ENCODE measurements around the gene SOWAHB.

Gene SOWAHB, protein sequence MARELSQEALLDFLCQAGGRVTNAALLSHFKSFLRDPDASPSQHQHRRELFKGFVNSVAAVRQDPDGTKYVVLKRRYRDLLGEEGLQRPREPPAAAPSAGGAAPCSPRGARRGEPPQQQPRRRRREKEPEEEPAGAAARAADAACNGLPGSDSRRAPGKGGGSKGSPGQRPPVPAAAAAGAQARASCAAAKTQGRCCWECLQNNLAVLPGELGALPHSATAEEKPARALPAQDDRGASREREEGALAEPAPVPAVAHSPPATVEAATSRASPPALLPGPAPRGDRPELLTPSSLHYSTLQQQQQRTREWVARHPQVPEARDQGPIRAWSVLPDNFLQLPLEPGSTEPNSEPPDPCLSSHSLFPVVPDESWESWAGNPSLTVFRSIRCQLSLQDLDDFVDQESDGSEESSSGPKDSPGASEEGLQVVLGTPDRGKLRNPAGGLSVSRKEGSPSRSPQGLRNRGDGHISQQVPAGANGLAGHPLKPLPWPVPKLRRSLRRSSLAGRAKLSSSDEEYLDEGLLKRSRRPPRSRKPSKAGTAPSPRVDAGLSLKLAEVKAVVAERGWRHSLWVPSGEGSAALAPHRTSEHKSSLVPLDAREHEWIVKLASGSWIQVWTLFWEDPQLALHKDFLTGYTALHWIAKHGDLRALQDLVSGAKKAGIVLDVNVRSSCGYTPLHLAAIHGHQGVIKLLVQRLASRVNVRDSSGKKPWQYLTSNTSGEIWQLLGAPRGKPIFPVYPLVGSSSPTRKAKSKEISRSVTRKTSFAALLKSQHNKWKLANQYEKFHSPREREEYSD

DNA sequence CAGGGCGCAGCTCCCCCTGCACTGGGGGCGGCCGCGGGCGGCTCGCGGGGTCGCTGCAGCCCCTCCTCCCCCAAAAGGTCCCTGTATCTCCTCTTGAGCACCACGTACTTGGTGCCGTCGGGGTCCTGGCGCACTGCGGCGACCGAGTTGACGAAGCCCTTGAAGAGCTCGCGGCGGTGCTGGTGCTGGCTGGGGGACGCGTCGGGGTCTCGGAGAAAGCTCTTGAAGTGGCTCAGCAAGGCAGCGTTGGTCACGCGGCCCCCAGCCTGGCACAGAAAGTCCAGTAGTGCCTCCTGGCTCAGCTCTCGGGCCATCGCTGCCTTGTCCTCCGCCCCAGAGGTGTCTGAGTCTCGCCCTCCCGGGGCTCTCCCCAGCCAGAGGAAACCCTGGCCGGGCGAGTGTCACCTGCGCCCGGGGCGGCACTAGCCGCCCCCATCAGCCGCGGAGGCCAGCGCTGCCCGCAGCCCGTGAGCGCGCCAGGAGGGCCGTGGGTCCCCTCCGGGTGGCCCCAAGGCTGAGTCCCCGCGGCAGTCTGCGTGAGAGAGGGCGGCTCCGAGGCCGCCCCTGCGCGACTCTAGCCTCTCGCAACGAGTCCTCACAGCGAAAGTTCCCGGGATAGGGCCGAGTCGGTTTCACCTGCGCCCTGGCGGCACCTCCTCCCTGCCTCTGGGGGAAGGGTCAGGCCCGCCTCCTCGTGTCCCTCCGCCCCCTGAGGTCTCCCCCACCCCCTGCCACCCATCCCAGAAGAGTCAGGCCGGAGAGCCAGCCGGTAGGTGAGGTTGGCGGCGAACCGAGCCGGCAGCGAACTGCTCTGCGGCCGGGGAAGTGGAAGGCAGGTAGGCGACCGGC lies at the start of gene SOWAHB:
Gene SOWAHB (minus strand): TSS at position 609 of the 849 bp plus-strand sequence. CDS start 295 bp downstream, at position 314.
- H3K27ac ChIP-seq: peak within 1 kb of the TSS; percentile 27 to 47
- peak in 1 of 2 donors; percentile 66 for DNase-seq
- no peaks in the 10 kb centered on the region for H3K9me3 ChIP-seq
- H3K36me3 ChIP-seq: no peaks in the 10 kb centered on the region
- peaks cover 0 to 33% (median 16%) of the 10 kb centered on the region in 4 donors for H3K4me1 ChIP-seq
- TF ChIP-seq, protein P1, sequence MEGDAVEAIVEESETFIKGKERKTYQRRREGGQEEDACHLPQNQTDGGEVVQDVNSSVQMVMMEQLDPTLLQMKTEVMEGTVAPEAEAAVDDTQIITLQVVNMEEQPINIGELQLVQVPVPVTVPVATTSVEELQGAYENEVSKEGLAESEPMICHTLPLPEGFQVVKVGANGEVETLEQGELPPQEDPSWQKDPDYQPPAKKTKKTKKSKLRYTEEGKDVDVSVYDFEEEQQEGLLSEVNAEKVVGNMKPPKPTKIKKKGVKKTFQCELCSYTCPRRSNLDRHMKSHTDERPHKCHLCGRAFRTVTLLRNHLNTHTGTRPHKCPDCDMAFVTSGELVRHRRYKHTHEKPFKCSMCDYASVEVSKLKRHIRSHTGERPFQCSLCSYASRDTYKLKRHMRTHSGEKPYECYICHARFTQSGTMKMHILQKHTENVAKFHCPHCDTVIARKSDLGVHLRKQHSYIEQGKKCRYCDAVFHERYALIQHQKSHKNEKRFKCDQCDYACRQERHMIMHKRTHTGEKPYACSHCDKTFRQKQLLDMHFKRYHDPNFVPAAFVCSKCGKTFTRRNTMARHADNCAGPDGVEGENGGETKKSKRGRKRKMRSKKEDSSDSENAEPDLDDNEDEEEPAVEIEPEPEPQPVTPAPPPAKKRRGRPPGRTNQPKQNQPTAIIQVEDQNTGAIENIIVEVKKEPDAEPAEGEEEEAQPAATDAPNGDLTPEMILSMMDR (IDR thresholded peaks at IDR 0.05): no peak
- peak within 1 kb of the TSS; percentile 50 to 66 for H3K4me3 ChIP-seq
- intact Hi-C loops (cut with DNase I; ENCODE audit: low total_unique reads): no loop called here
- peaks cover 0 to 25% of the 10 kb centered on the region in 2 donors for H3K27me3 ChIP-seq

DNA sequence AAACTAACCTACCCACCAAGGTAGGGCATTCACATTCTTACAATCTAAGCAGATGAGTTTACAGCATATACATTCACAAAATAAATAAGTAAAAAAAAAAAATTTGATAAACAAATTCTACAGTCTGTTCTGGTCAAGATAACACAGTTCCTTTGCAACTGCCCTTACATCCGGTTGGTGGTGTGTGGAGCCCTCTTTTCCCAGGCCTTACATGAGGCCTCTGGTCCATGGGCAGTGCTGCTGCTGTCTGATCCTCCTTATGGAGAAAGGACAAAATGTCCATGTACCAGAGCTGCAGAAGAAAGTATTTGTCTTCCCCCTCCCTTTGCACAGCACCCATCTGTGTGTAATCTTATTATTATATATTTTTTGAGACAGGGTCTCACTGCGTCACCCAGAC lies 49.4 kb upstream of the SOWAHB start:
- H3K36me3 ChIP-seq: peaks cover 0 to 8% (median 0%) of the 10 kb centered on the region in 3 donors
- no peaks in the 10 kb centered on the region for H3K9me3 ChIP-seq
- DNase-seq: peak in 1 of 2 donors; percentile 32
- TF ChIP-seq, protein P1 (IDR thresholded peaks at IDR 0.05): no peak
- no peaks in the 10 kb centered on the region for H3K27me3 ChIP-seq
- no peak overlapping the region for H3K4me3 ChIP-seq
- H3K4me1 ChIP-seq: peaks cover 0 to 25% (median 14%) of the 10 kb centered on the region in 4 donors
- no peak overlapping the region for H3K27ac ChIP-seq
- intact Hi-C loops (cut with DNase I; ENCODE audit: low total_unique reads): loop anchor here (5.0 kb wide), 1 partner anchor 210 kb away; the partner anchor contains the start of gene CCNG2

DNA sequence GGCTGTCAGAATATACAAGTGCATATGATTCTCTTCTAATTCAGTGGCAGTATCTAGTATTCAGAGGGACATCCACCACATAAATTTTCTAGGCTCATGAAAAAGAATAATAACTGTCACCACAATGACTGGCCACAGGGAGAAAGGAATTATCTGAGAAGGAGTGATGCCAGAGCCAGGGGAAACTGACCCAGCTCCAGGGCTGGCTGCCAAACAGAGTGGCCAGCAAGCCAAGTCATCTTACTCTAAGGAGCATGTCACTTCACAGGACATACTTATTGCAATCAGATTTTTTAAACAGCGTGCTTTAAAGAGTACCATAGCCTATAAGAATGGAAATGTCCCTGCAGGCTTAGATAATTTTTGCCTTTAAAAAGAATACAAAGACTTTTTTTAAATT lies 45.8 kb upstream of the SOWAHB start:
- Histone ChIP-seq H3K27me3 (no peaks in the 10 kb centered on the region), H3K4me1 (peaks cover 0 to 15% (median 11%) of the 10 kb centered on the region in 4 donors), H3K9me3 (peaks cover 0 to 6% (median 0%) of the 10 kb centered on the region in 3 donors), H3K4me3 (no peak overlapping the region), H3K36me3 (peaks cover 0 to 8% (median 0%) of the 10 kb centered on the region in 3 donors), H3K27ac (no peak overlapping the region)
- intact Hi-C loops (cut with DNase I; ENCODE audit: low total_unique reads): no loop called here
- TF ChIP-seq, protein P1 (IDR thresholded peaks at IDR 0.05): no peak
- no peak for DNase-seq

DNA sequence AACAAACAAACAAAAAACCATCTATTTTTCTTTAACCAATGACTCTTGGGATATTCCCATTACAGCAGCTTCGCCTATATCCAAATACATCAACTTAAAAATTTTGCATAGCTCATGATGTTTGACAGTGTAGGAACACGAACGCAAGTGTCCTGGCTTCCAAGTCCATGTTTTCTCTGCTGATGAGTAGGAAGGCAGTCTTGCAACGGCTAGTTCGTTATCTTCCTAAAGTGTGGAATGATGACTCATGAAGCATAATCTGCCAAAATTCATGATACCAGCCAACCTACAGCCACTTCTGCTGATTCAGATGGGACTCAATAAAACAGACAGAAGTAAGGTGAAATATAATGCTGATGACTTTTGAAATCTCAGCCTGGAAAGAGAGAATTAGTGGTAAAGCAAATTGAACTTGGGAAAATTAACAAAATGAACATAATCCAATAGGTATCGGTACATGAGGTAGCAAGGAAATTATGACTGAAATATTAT lies 45.2 kb upstream of the SOWAHB start:
- Histone ChIP-seq H3K27ac (no peak overlapping the region), H3K27me3 (no peaks in the 10 kb centered on the region), H3K9me3 (peaks cover 0 to 6% (median 0%) of the 10 kb centered on the region in 3 donors), H3K36me3 (peaks cover 0 to 8% (median 0%) of the 10 kb centered on the region in 3 donors), H3K4me3 (no peak overlapping the region), H3K4me1 (peaks cover 0 to 9% (median 7%) of the 10 kb centered on the region in 4 donors)
- TF ChIP-seq, protein P1 (IDR thresholded peaks at IDR 0.05): no peak
- no peak for DNase-seq
- intact Hi-C loops (cut with DNase I; ENCODE audit: low total_unique reads): no loop called here

DNA sequence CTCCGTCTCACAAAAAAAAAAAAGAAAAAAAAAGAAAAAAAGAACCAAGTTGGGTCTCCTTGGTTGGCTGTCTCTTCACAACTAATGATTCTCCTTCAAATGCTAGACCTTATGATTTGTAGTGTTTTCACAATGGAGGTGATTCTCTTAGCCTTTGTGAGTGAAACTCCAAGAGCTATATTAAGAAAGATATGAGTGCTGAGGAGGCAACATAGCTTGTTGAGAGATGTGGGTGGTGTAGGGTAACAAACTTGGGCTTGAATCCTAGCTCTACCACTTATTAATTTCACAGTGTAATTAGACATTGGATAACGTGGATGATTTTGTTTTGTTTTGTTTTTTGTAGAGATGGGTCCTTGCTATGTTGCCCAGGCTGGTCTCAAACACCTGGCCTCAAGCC lies 41.2 kb upstream of the SOWAHB start:
- intact Hi-C loops (cut with DNase I; ENCODE audit: low total_unique reads): no loop called here
- no peak overlapping the region for H3K4me3 ChIP-seq

More for the DNA sequence above, 41.2 kb upstream of the SOWAHB start:
- no peaks in the 10 kb centered on the region for H3K27me3 ChIP-seq
- H3K36me3 ChIP-seq: peaks cover 0 to 8% (median 0%) of the 10 kb centered on the region in 3 donors
- H3K4me1 ChIP-seq: no peaks in the 10 kb centered on the region
- peaks cover 0 to 10% (median 0%) of the 10 kb centered on the region in 3 donors for H3K9me3 ChIP-seq
- no peak for DNase-seq
- TF ChIP-seq, protein P1 (IDR thresholded peaks at IDR 0.05): no peak
- H3K27ac ChIP-seq: no peak overlapping the region
